Measurements from ENCODE around the gene NCOA7. TPM values are rescaled to one million over a fixed set of nuclear protein-coding genes. Genes with fewer than 3 reads are reported as not detected.

NCOA7 gene
- total RNA-seq, 1 experiment from 2014 or later: 13.8 TPM

- no peak for TF ChIP-seq CTCF (IDR thresholded peaks at IDR 0.05 in 2 of 3, conservative IDR thresholded peaks at IDR 0.05 in 1 of 3; ENCODE audit: borderline replicate concordance in 1 of 3, insufficient read depth in 1 of 3, low read depth in 2 of 3, low read length in 2 of 3)
- no peak for TF ChIP-seq RAD21 (IDR thresholded peaks at IDR 0.05; ENCODE audit: low read depth)
- no peak for TF ChIP-seq POLR2AphosphoS5 (IDR thresholded peaks at IDR 0.05; ENCODE audit: low read depth, low read length)
- TF ChIP-seq ZNF274 (IDR thresholded peaks at IDR 0.05; ENCODE audit: low read depth, low read length): no peak
- no peak for TF ChIP-seq SP1 (IDR thresholded peaks at IDR 0.05; ENCODE audit: low read depth)
- no peak for TF ChIP-seq TCF7L2 (IDR thresholded peaks at IDR 0.05; ENCODE audit: borderline replicate concordance, extremely low read depth, insufficient read depth, insufficient read length)
- TF ChIP-seq ZFX (IDR thresholded peaks at IDR 0.05): no peak
- no peak for TF ChIP-seq MAX (IDR thresholded peaks at IDR 0.05)
Observed at GRCh38 chr6:125919618-125920017, 128.9 kb downstream of the NCOA7 start (continued).

- no peak for ATAC-seq
- no peak for TF ChIP-seq EZH2 (IDR thresholded peaks at IDR 0.05)
- H3K9ac ChIP-seq (ENCODE audit: low read length): no peak overlapping the region
- peaks cover 4 to 15% of the 10 kb centered on the region in 2 experiments for H3K4me1 ChIP-seq (ENCODE audit: control insufficient read depth in 1 of 2, insufficient read depth in 2 of 2, low read length in 2 of 2)
- H2AFZ ChIP-seq (ENCODE audit: low read depth, low read length, poor library complexity, severe bottlenecking): no peak overlapping the region
- H3K9me3 ChIP-seq (ENCODE audit: control insufficient read depth in 1 of 2, insufficient read depth in 1 of 2, low read depth in 1 of 2, low read length in 2 of 2): no peaks in the 10 kb centered on the region
- RAD21 ChIA-PET (ENCODE audit: low non-redundant PET in 1 of 2, low total read pairs in 2 of 2, uncharacterized antibody in 2 of 2, unreplicated experiment in 2 of 2): no interaction called here
- intact Hi-C loops (cut with micrococcal nuclease): no loop called here
- no peaks in the 10 kb centered on the region for H3K79me2 ChIP-seq (ENCODE audit: insufficient read depth, low read length)
- no TSS peak for BruUV-seq (replicated peaks)
- H3K4me3 ChIP-seq (replicated peaks in 1 of 2; ENCODE audit: low read depth in 1 of 2, low read length in 2 of 2): no peak overlapping the region
- no peak for DNase-seq (ENCODE audit: low read depth, low spot score)
- H3K36me3 ChIP-seq (ENCODE audit: control insufficient read depth in 1 of 2, insufficient read depth in 2 of 2, low read length in 2 of 2): 0 out of 4 replicates have a peak, but pooled peaks cover 0 to 3% of the 10 kb centered on the region in 2 experiments
- no peak overlapping the region for H3K4me2 ChIP-seq (ENCODE audit: low read length)
- POLR2A ChIA-PET: no interaction called here
- no peaks in the 10 kb centered on the region for H3K9me2 ChIP-seq (ENCODE audit: insufficient read depth)
- H3K27me3 ChIP-seq (ENCODE audit: insufficient read depth, low read length): no peaks in the 10 kb centered on the region
- CTCF ChIA-PET: interaction anchor here (0.6 kb wide), 1 partner anchor 28 kb away, joined by 3 read pairs; no protein-coding TSS in a partner anchor
- H4K20me1 ChIP-seq (ENCODE audit: insufficient read depth): no peaks in the 10 kb centered on the region
- H3K27ac ChIP-seq (ENCODE audit: low read depth, low read length): no peak overlapping the region
Observed at GRCh38 chr6:125922322-125922860, 131.6 kb downstream of the NCOA7 start.
